HG03103 (cell line): ENCODE data around the gene HMCN1.
"Not testable (repeated sequence)": the region's sequence is repeated elsewhere in the genome, so short reads cannot be mapped to it uniquely, and the experiment has no call there.

Source experiments
- ATAC-seq: cut with Tn5 transposase; IDR thresholded peaks from one replicate; pipeline ENCODE4 v1.9.1; 2021; ENCODE audit warnings: low read depth; ENCODE audit not compliant: unreplicated experiment

Gene HMCN1

GRCh38 chr1:186183970-186184628, 449.9 kb downstream of the HMCN1 start:
- peak; percentile 37 for ATAC-seq

GRCh38 chr1:186186251-186186650, 452.1 kb downstream of the HMCN1 start:
- not testable (repeated sequence) for ATAC-seq

- peak; percentile 63 for ATAC-seq
Observed at GRCh38 chr1:186187601-186188000, 453.4 kb downstream of the HMCN1 start.

DNA sequence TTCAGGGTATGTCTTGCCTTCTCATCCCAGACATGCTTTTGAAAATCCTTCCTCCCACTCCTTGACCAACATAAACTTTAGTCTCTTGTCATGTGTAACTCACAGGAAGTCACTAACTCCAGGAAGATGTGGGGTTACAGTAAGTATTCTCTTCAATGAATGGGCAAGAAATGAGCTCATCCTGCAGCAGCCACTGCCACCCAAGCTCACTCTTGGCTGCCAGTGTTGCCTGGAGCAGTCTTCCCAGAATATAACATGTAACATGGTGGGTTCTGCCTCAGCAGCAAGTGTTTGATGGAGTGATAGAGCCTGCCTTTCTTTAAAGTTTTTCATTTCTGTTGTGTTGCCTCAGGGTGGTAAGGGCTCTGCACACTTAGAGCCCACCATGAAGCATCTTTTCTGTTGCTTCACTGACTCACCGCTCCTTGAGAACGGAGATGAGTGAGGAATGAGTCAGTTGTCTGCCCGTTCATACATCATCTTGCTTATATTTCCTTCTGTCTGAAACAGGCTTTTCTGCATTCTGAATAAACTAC, 453.9 kb downstream of the HMCN1 start:
- no peak for ATAC-seq

DNA sequence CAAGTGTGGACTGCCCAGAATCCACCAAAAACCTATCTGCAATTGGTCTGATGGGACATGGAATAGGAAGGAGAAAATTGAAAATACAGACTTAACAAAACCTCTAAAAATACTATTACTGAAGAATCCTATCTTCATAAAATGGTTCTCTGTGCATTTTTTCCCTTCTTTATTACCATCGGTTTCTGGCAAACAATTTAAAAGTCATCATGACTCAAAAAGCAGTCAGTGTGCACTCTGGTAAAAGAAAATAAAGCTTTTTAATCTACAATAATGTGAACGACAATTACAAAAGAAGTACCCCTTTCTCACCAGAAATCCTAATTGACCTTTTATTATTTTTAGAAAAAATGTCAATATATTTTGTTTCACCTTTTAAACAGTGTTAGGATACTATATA, 454.5 kb downstream of the HMCN1 start:
- no peak for ATAC-seq

GRCh38 chr1:186189156-186189555, 455.0 kb downstream of the HMCN1 start:
- no peak for ATAC-seq

DNA sequence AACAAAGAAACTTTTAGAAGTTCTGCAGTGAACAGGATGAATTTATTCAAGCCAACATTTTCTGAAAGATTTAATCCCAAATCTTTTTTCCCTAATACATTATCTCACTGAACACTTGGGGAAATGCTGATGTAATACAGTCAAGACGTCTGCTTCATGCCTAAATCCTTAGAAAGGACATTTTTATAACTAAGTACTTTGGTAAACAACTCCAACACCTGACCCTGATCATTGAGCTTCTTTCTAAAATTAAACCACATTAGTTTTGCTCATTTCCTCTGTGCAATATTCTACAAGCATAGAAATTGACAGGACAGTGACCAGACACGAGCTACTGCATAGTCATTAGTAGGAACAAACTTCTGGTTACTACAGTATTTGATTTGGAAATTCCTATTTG, 457.3 kb downstream of the HMCN1 start:
- no peak for ATAC-seq

DNA sequence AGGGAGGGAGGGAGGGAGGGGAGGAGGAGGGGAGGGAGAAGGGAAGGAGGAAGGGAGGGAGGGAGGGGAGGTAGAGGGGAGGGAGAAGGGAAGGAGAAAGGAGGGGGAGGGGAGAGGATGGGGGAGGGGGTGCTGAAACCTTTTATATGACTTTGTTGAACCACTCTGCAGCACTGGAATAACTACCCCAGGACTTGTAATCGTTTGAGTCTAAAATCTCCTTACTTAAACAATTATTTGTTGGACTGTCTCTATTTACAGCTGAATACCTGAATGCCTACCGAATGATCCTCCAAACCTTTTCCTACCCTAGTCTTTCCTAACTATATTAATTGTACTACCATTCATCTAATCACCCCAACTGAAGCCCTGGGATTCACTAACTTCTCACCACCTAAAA, 459.0 kb downstream of the HMCN1 start:
- ATAC-seq: no peak

- ATAC-seq: peak; percentile 96
Observed at GRCh38 chr1:186194107-186194756, 460.0 kb downstream of the HMCN1 start.

GRCh38 chr1:186195377-186195931, 461.3 kb downstream of the HMCN1 start:
- no peak for ATAC-seq

DNA sequence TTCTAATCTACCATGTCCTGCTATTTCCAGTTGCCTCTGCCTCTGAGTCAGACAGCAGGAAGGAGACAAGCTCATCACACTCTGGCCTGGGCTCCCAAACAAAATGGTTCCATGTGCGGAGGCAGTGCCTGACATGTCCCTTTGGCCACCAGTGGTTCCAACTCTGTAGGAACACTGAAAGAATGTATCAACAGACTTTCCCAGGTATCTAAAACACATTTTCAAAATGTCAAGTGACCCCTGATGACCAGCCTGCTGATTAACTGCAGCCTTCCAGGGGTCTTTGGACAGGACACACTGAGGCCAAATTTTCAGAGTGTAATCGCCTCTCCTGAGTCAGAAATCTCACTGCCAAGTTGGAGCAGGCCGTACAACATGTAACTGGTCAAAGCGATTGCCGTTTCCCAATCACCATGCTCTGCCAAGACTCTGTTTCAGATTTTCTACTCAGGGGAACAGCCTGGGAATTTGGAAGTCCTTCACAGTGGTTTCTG, 468.1 kb downstream of the HMCN1 start:
- no peak for ATAC-seq

DNA sequence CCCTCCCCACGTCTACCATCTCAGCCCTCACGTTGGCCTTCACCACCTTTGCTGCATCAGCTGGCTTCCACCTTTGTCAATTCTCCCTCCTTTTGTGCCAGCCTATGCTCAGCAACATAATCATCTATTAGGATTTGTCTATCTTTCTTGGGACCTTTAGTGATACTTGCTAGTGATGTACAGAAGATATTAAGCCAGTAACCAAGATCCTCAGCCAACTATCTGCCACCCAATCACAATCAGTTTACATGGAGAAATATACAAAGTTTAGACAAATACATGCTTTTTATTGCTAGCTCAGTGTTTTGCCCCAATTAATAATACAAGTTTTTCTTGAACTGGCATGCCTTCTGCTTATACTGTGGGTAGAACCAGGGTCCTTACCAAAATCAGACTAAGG, 468.6 kb downstream of the HMCN1 start:
- ATAC-seq: no peak

DNA sequence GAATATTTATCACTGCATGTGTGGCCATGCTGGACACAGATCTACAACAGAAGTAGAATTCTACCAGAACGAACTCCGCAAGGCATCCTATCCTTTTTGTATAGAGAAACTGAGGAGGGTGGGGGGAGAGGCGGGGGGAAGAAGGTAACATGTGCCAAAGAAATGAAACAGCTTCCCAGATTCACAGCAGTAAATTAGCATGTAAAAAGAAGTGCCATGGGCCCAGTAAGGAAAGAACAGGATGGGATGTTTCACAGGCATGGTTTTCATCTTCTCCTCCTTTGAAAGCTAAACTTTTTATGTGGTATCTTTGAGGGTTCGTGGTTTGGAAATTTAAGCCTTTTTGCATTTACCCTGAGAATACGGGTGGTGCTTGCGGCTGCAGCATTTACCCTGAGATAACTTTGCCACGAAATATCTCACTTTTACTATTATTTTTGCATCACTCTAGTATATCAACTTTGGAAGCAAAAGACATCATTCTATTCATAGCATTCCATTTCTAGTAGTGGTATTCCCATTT, 471.9 kb downstream of the HMCN1 start:
- no peak for ATAC-seq

- ATAC-seq: no peak
Observed at GRCh38 chr1:186207391-186208085, 473.3 kb downstream of the HMCN1 start.

- no peak for ATAC-seq
Observed at GRCh38 chr1:186208405-186209129, 474.4 kb downstream of the HMCN1 start.

DNA sequence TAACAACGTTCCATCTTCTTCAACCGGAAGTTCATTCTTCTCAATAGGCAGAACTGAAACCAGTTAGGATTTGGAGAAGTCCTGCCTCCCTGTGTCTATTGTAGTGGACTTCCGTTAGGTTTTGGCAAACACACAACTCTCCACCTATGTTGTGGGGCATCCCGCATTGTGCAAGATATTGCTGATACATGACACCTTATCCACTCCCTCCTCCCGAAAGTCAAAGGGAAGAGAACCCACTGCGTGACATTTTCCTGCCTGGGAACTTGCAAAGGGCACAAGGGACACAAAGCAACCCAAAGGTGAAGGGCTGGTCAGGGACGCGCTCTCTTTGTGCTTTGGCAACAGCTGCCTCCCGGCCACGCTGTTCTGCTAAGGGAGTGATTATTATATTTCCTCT, 476.1 kb downstream of the HMCN1 start:
- ATAC-seq: no peak

DNA sequence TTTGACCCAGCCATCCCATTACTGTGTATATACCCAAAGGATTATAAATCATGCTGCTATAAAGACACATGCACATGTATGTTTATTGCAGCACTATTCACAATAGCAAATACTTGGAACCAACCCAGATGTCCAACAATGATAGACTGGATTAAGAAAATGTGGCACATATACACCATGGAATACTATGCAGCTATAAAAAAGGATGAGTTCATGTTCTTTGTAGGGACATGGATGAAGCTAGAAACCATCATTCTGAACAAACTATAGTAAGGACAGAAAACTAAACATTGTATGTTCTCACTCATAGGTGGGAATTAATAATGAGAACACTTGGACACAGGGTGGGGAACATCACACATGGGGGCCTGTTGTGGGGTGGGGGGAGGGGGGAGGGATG, 477.4 kb downstream of the HMCN1 start:
- not testable (repeated sequence) for ATAC-seq

GRCh38 chr1:186212568-186213224, 478.5 kb downstream of the HMCN1 start:
- ATAC-seq: peak; percentile 88

DNA sequence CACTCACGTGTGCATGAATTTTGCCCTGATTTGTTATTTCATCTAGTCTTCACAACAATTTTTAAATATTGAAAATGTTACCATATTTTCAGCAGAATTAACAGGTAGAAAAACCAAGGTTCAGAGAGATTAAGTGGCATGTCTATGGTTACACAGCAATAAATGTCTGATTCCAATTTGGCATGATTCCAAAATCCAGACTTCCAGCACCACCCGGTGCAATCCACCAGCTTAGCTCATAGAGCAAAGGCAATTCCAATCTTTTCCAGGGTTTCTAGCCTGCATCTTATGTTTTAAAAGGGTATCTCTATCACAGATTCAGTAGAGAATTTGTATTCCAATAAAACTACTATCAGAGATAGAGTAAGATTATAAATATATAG, 479.0 kb downstream of the HMCN1 start:
- no peak for ATAC-seq

- no peak for ATAC-seq
Observed at GRCh38 chr1:186214791-186215190, 480.6 kb downstream of the HMCN1 start.
